Upper lobe of left lung (tissue), 6 donors: ENCODE results near the gene NEK11. TPM values are rescaled to one million over a fixed set of nuclear protein-coding genes. Genes with fewer than 3 reads are reported as not detected.

Source experiments
- ATAC-seq, 2 donors: fragments of 200-7000 bp; cut with Tn5 transposase; one replicate each; pipeline ENCODE4 v1.9.1; 2022; ENCODE audit warnings: mild to moderate bottlenecking in 2 of 2, moderate library complexity in 2 of 2; ENCODE audit not compliant: low FRiP score in 2 of 2
- DNase-seq, 2 donors: peaks; one replicate each; pipeline ENCODE4 v3.0.0-alpha.2; 2019 to 2020
- H3K27ac ChIP-seq, 4 donors: fragments of 200-600 bp; sonication (generic); one replicate each; pipeline ENCODE4 v1.5.1; 2016 to 2019
- H3K27me3 ChIP-seq, 4 donors: fragments of 200-600 bp; sonication (generic); one replicate each; pipeline ENCODE4 v1.5.1; 2017 to 2019
- H3K36me3 ChIP-seq, 4 donors: fragments of 200-600 bp; sonication (generic); one replicate each; pipeline ENCODE4 v1.5.1; 2016 to 2019
- H3K4me1 ChIP-seq, 4 donors: fragments of 200-600 bp; sonication (generic); one replicate each; pipeline ENCODE4 v1.5.1; 2018 to 2019
- H3K4me3 ChIP-seq, 4 donors: fragments of 200-600 bp; sonication (generic); one replicate each; pipeline ENCODE4 v1.5.1; 2017 to 2019; ENCODE audit warnings: mild to moderate bottlenecking in 2 of 4, moderate library complexity in 1 of 4
- H3K9me3 ChIP-seq, 4 donors: fragments of 200-600 bp; sonication (generic); one replicate each; pipeline ENCODE4 v1.5.1; 2018 to 2019
- EP300 ChIP-seq, 4 donors: sonication (generic); formaldehyde crosslinking; IDR thresholded peaks; one replicate each; pipeline ENCODE4 v1.5.1; 2017; ENCODE audit warnings: antibody characterized with exemption in 4 of 4, control low read depth in 2 of 4
- POLR2A ChIP-seq, 4 donors: fragments of 450-650 bp; IDR thresholded peaks; one replicate each; pipeline ENCODE4 v1.5.1; 2016 to 2017; ENCODE audit warnings: antibody characterized with exemption in 4 of 4, mild to moderate bottlenecking in 2 of 4
- POLR2AphosphoS5 ChIP-seq, 2 donors: sonication (generic); formaldehyde crosslinking; IDR thresholded peaks; one replicate each; pipeline ENCODE4 v1.5.1; 2017; ENCODE audit warnings: antibody characterized with exemption in 2 of 2
- WGBS, 2 donors: methylation state at CpG; one replicate each; pipeline ENCODE4 v1.1.5; 2017 to 2018; 5-methylcytosine and 5-hydroxymethylcytosine counted together
- total RNA-seq, 6 donors: library from RNA; depleted of rRNA in 4 of 6; stranded (reverse); fragments of >200 nt in 4 of 6; gene quantifications; one replicate each; pipeline versions ENCODE4 v1.1.0 to v1.2.1, GENCODE V29; 2016 to 2021
- TF ChIP-seq, protein P1 (sequence below), 6 experiments: fragments of 450-650 bp in 4 of 6; fragments of 200-600 bp in 2 of 6; sonication (generic) in 2 of 6; IDR thresholded peaks; one replicate each; pipeline ENCODE4 v1.5.1; 2016 to 2019; ENCODE audit warnings: antibody characterized with exemption in 6 of 6
- donor health status: DM: no; HTN: no; CAD: no; lungs with moderate emphysema.
- donor health status: DM: no; HTN: yes; CAD: no; lungs with severe emphysema.

The NEK11 gene
- total RNA-seq, 6 donors from 2014 or later = 2.4 to 40.4 (median 14.6) TPM

DNA sequence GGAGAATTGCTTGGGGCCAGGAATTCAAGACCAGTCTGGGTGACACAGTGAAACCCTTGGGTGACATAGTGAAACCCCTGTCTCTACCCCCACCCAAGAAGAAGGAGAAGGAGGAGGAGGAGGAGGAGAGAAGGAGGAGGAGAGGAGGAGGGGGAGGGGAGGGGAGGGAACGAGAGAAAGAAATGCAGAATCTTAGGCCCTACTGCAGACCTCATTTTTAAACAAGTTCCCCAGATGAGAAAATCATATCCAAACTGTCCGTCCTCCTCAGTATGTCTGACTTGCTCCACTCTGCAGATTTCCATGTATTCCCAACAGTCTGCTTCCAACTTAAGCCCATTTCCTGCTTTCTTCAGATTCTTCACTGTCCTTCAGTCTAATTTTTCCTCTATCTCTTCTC, 291.0 kb downstream of the NEK11 start:
- Histone ChIP-seq H3K36me3 (no peaks in the 10 kb centered on the region), H3K4me3 (no peak overlapping the region), H3K9me3 (no peaks in the 10 kb centered on the region), H3K27me3 (no peaks in the 10 kb centered on the region), H3K27ac (no peak overlapping the region), H3K4me1 (no peaks in the 10 kb centered on the region)
- WGBS, 2 donors = 84 to 86% methylated on average over 2 of the region's 2 CpGs
- TF ChIP-seq POLR2AphosphoS5 (IDR thresholded peaks at IDR 0.05) = no peak
- TF ChIP-seq EP300 (IDR thresholded peaks at IDR 0.05) = no peak
- TF ChIP-seq, protein P1, sequence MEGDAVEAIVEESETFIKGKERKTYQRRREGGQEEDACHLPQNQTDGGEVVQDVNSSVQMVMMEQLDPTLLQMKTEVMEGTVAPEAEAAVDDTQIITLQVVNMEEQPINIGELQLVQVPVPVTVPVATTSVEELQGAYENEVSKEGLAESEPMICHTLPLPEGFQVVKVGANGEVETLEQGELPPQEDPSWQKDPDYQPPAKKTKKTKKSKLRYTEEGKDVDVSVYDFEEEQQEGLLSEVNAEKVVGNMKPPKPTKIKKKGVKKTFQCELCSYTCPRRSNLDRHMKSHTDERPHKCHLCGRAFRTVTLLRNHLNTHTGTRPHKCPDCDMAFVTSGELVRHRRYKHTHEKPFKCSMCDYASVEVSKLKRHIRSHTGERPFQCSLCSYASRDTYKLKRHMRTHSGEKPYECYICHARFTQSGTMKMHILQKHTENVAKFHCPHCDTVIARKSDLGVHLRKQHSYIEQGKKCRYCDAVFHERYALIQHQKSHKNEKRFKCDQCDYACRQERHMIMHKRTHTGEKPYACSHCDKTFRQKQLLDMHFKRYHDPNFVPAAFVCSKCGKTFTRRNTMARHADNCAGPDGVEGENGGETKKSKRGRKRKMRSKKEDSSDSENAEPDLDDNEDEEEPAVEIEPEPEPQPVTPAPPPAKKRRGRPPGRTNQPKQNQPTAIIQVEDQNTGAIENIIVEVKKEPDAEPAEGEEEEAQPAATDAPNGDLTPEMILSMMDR (IDR thresholded peaks at IDR 0.05) = no peak
- no peak for TF ChIP-seq POLR2A (IDR thresholded peaks at IDR 0.05)
- no peak for ATAC-seq
- DNase-seq = no peak

DNA sequence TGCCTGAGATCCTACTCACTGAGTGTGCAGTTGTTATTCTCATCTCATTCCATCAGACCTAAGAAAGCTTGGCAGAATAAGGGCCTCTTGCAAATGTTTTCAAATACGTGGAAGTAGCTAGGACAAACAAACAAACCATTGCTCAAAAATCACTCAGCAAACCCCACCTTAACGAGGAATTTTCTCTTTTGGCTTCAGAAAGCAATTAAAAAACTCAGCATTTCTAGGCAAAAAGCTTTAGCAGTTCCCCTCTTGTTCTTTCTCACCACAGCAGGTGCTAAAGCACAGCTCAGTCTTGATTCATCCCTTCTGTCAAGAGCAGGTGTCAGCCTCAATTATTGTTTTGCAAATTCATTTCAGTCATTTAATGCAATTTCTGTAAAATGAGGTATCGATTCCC, 296.3 kb downstream of the NEK11 start:
- Histone ChIP-seq H3K4me1 (no peaks in the 10 kb centered on the region), H3K27ac (no peak overlapping the region), H3K9me3 (no peaks in the 10 kb centered on the region), H3K27me3 (no peaks in the 10 kb centered on the region), H3K36me3 (no peaks in the 10 kb centered on the region), H3K4me3 (no peak overlapping the region)
- DNase-seq (no peak), ATAC-seq (no peak)
- WGBS, 2 donors = 64 to 78% methylated on average over 3 of the region's 3 CpGs
- TF ChIP-seq POLR2AphosphoS5 (IDR thresholded peaks at IDR 0.05) (no peak), POLR2A (IDR thresholded peaks at IDR 0.05) (no peak), EP300 (IDR thresholded peaks at IDR 0.05) (no peak)
- TF ChIP-seq, protein P1 (IDR thresholded peaks at IDR 0.05) = no peak

DNA sequence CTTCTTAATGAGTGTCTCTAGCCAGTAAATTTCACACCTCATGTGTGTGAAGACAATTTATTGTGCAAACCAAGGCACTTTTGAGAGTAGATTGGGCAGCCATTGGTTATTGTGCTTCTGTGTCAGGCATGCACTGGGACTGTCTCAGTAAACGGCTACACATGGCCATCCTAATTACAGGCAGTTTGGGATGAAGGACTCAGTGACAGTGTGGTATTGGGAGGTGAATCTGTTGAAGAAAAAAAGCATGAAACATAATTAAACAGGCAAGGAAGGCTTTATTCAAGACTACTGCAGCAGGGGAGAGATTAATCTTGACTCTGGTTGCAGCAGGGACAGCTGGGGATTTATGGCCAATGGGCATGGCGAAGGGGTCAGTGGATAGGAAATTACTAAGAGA, 297.1 kb downstream of the NEK11 start:
- no peaks in the 10 kb centered on the region for H3K9me3 ChIP-seq
- TF ChIP-seq EP300 (IDR thresholded peaks at IDR 0.05) (no peak), POLR2AphosphoS5 (IDR thresholded peaks at IDR 0.05) (no peak), POLR2A (IDR thresholded peaks at IDR 0.05) (no peak)
- TF ChIP-seq, protein P1 (IDR thresholded peaks at IDR 0.05) = no peak
- H3K4me1 ChIP-seq = no peaks in the 10 kb centered on the region
- DNase-seq (no peak), ATAC-seq (no peak)
- no peak overlapping the region for H3K27ac ChIP-seq
- H3K4me3 ChIP-seq = no peak overlapping the region
- 89% methylated on average over 2 of the region's 2 CpGs for WGBS, 2 donors
- H3K27me3 ChIP-seq = no peaks in the 10 kb centered on the region
- H3K36me3 ChIP-seq = no peaks in the 10 kb centered on the region

DNA sequence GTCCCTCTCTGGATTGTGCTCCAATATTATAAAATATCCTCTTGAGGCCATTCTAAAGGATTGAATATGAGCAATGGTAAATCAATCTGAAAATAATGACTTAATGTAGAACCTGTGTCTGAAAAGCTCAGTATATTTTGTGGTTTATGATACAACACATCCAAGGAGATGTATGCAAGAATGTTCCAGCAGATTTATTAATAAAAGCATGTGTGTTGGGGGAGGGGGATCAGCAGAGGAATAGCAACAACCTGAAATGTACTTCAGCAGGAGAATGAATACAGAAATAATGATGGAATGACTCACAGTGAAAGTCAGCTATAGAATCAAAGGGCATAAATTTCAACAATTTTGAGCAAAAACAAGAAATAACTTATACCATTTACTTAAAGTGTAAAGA, 298.2 kb downstream of the NEK11 start:
- Histone ChIP-seq H3K4me3 (no peak overlapping the region), H3K4me1 (no peaks in the 10 kb centered on the region), H3K36me3 (no peaks in the 10 kb centered on the region), H3K9me3 (no peaks in the 10 kb centered on the region), H3K27me3 (no peaks in the 10 kb centered on the region), H3K27ac (no peak overlapping the region)
- TF ChIP-seq, protein P1 (IDR thresholded peaks at IDR 0.05) = no peak
- TF ChIP-seq EP300 (IDR thresholded peaks at IDR 0.05) (no peak), POLR2A (IDR thresholded peaks at IDR 0.05) (no peak), POLR2AphosphoS5 (IDR thresholded peaks at IDR 0.05) (no peak)
- no peak for ATAC-seq
- no peak for DNase-seq

DNA sequence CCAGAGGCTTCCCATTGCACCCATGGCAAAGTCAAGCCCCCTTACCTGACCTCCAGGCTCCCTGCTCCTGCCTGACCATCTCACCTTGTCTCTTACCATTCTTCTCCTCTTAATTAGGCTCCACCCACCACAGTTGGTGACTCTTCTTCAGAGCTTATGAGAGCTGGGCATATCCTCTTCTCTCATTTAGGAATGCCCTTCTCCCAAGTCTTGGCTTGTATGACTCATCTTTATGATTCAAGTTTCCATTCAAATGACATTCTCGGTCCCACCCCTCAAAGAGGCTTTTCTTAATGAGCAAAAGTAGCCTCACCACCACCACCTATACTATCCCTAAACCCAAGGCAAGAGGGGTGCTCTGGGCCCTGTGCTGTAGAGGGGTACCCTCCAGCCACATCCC, 299.6 kb downstream of the NEK11 start:
- DNase-seq (no peak), ATAC-seq (no peak)
- Histone ChIP-seq H3K27ac (no peak overlapping the region), H3K4me3 (no peak overlapping the region), H3K27me3 (no peaks in the 10 kb centered on the region), H3K36me3 (no peaks in the 10 kb centered on the region), H3K4me1 (no peaks in the 10 kb centered on the region), H3K9me3 (no peaks in the 10 kb centered on the region)
- 95 to 96% methylated on average over 1 of the region's 1 CpG for WGBS, 2 donors
- no peak for TF ChIP-seq POLR2A (IDR thresholded peaks at IDR 0.05)
- TF ChIP-seq, protein P1 (IDR thresholded peaks at IDR 0.05) = no peak
- TF ChIP-seq POLR2AphosphoS5 (IDR thresholded peaks at IDR 0.05) = no peak
- TF ChIP-seq EP300 (IDR thresholded peaks at IDR 0.05) = no peak
